ENCODE results near the gene KRT20. TPM values are rescaled to one million over a fixed set of nuclear protein-coding genes. Genes with fewer than 3 reads are reported as not detected.
A peak's percentile ranks its signal among the peaks of the same experiment; 100 is the strongest.

Gene KRT20
- total and polyA plus RNA-seq, 9 of the 15 experiments (the other 6 are each of a cell fraction or from before 2014, with no cell fraction given): 0.44 TPM; not detected in 8

DNA sequence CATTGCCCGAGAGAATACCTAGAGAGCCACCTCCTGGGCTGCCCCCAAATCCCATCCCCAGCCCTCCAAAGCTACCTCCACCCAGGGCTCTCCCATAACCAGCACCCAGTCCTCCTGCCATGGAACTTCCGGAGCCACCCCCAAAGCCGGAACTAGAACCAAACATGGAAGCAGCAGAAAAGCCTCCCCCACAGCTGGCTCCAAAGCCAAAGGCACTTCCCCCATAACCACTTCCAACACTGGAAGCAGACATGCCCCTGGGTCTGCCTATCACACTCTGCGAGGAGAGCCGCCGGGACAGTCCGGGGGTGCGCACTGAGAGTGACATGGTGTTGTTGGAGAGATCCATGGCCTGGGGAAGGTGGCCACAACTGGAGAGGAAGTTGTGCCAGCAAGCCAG lies 18.2 kb downstream of the KRT20 start, which contains the start of gene KRT12 (continued):
- no peak for TF ChIP-seq TEAD1 (CRISPR knock-in tag; IDR thresholded peaks at IDR 0.05)
- TF ChIP-seq ZNF507 (tag; conservative IDR thresholded peaks at IDR 0.05): no peak
- TF ChIP-seq ZNF175 (CRISPR knock-in tag; IDR thresholded peaks at IDR 0.05; ENCODE audit: low read depth): no peak
- TF ChIP-seq, protein P1, sequence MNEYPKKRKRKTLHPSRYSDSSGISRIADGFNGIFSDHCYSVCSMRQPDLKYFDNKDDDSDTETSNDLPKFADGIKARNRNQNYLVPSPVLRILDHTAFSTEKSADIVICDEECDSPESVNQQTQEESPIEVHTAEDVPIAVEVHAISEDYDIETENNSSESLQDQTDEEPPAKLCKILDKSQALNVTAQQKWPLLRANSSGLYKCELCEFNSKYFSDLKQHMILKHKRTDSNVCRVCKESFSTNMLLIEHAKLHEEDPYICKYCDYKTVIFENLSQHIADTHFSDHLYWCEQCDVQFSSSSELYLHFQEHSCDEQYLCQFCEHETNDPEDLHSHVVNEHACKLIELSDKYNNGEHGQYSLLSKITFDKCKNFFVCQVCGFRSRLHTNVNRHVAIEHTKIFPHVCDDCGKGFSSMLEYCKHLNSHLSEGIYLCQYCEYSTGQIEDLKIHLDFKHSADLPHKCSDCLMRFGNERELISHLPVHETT (CRISPR knock-in tag; conservative IDR thresholded peaks at IDR 0.05 in 1 of 2, IDR thresholded peaks at IDR 0.05 in 1 of 2): peak in 1 of 2 experiments; percentile 53; a peak in 2 of 4 replicates
- no peak for TF ChIP-seq POLR2H (tag; IDR thresholded peaks at IDR 0.05; ENCODE audit: low read depth)

DNA sequence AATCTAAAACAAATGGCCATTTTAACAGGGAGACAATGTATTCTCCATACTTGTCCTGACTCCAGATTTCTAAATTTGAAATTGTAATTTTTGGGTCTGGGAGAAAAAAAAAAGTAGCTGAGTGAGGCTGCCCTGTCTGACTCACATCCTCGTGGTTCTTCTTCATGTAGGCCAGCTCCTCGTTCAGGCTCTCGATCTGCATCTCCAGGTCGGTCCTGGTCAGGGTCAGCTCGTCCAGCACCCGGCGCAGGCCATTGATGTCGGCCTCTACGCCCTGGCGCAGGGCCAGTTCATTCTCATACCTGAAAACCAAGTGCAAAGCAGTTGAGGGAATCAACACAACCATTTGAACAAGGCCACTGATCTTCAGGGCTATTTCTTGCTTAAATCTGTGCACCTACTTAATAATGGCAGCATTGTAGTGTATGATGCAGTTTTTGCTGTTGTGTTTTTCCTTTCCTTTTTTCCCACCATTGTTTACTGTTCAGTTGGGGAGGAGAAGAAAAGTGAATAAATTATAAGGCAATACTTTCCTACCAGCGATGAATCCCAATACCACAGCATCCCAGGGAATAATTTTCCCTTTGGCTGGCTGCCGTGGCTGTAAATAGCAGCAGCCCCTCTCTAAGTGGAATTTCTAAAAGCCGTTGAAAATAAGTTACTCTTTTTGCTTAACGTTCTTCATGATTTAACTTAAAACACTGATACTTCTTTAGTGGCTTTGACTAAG lies 20.2 kb downstream of the KRT20 start:
- POLR2A ChIA-PET: interaction anchor here (1.2 kb wide), 1 partner anchor 823 kb away, joined by 3 read pairs; no protein-coding TSS in a partner anchor
- WGBS (ENCODE audit: insufficient coverage, low coverage, missing lambda C conversion rate): 49% methylated on average over 14 of the region's 14 CpGs
- Histone ChIP-seq H3K9me1 (ENCODE audit: control insufficient read depth, insufficient read depth, low read length) (no peaks in the 10 kb centered on the region), H3K36me3 (ENCODE audit: control insufficient read depth, insufficient read depth, low read length) (no peaks in the 10 kb centered on the region), H4K20me1 (replicated peaks; ENCODE audit: control insufficient read depth, insufficient read depth, low read length) (no peaks in the 10 kb centered on the region), H3K27me3 (ENCODE audit: control insufficient read depth in 2 of 2, insufficient read depth in 2 of 2, low read length in 2 of 2) (no peaks in the 10 kb centered on the region), H3K4me2 (ENCODE audit: insufficient read depth, low read length) (no peak overlapping the region), H3K4me3 (no peak overlapping the region), H3K4me1 (replicated peaks in 1 of 2; ENCODE audit: control insufficient read depth in 2 of 2, insufficient read depth in 2 of 2, low read length in 2 of 2) (peaks cover 0 to 13% of the 10 kb centered on the region in 2 experiments; a peak in 3 of 5 replicates), H3K79me2 (ENCODE audit: control insufficient read depth, insufficient read depth, low read length) (no peaks in the 10 kb centered on the region), H3K9ac (ENCODE audit: insufficient read depth in 1 of 2, low read depth in 2 of 2, low read length in 2 of 2) (no peak overlapping the region), H2AFZ (ENCODE audit: low read depth, low read length) (no peak overlapping the region), H3K9me3 (replicated peaks; ENCODE audit: control insufficient read depth, insufficient read depth, low read depth, low read length) (no peaks in the 10 kb centered on the region), H3K27ac (ENCODE audit: extremely low read depth, low read depth, low read length) (no peak overlapping the region)
- intact Hi-C loops (cut with micrococcal nuclease): no loop called here
- ATAC-seq: no peak
- BruUV-seq (replicated peaks): no TSS peak
- DNase-seq (ENCODE audit: extremely low read depth in 1 of 4, low spot score in 3 of 4): no peak
- no peak for FAIRE-seq
- in situ Hi-C loops (cut with MboI): no loop called here
- CTCF ChIA-PET (ENCODE audit: low intra/inter-chr PET ratio): no interaction called here
- TF ChIP-seq KAT8 (IDR thresholded peaks at IDR 0.05; ENCODE audit: low read depth) (no peak), NFIC (IDR thresholded peaks at IDR 0.05) (peak; percentile 58), FOSL1 (tag; conservative IDR thresholded peaks at IDR 0.05) (0 out of 2 replicates have a peak, but pooled peaks have one; percentile 12)
